ENCODE results near the gene PVRIG.
"Not testable (repeated sequence)": the region's sequence is repeated elsewhere in the genome, so short reads cannot be mapped to it uniquely, and the experiment has no call there.

Gene PVRIG

GRCh38 chr7:100212631-100213286, 7.0 kb upstream of the PVRIG start:
- in situ Hi-C loops (cut with MboI; ENCODE audit: low pct_unique_long_range_greater_than_20kb, low sequenced_read_pairs, unreplicated experiment), result no loop called here
- DNase-seq (ENCODE audit: low spot score), result no peak
- TF ChIP-seq CTCF (IDR thresholded peaks at IDR 0.05; ENCODE audit: extremely low read depth, insufficient read depth, missing control alignments), result no peak

GRCh38 chr7:100213672-100214071, 6.1 kb upstream of the PVRIG start:
- no peak for DNase-seq (ENCODE audit: low spot score)
- no peak for TF ChIP-seq CTCF (IDR thresholded peaks at IDR 0.05; ENCODE audit: extremely low read depth, insufficient read depth, missing control alignments)
- in situ Hi-C loops (cut with MboI; ENCODE audit: low pct_unique_long_range_greater_than_20kb, low sequenced_read_pairs, unreplicated experiment), result no loop called here

- DNase-seq (ENCODE audit: low spot score); in situ Hi-C loops (cut with MboI; ENCODE audit: low pct_unique_long_range_greater_than_20kb, low sequenced_read_pairs, unreplicated experiment): not testable (repeated sequence)
Observed at GRCh38 chr7:100214356-100214755, 5.4 kb upstream of the PVRIG start.

- DNase-seq (ENCODE audit: low spot score), result no peak
- in situ Hi-C loops (cut with MboI; ENCODE audit: low pct_unique_long_range_greater_than_20kb, low sequenced_read_pairs, unreplicated experiment), result no loop called here
- TF ChIP-seq CTCF (IDR thresholded peaks at IDR 0.05; ENCODE audit: extremely low read depth, insufficient read depth, missing control alignments), result no peak
Observed at GRCh38 chr7:100215895-100216294, 3.9 kb upstream of the PVRIG start.

GRCh38 chr7:100217934-100218333, 1.8 kb upstream of the PVRIG start:
- peak; percentile 61 for TF ChIP-seq CTCF (IDR thresholded peaks at IDR 0.05; ENCODE audit: extremely low read depth, insufficient read depth, missing control alignments)
- DNase-seq (ENCODE audit: low spot score); in situ Hi-C loops (cut with MboI; ENCODE audit: low pct_unique_long_range_greater_than_20kb, low sequenced_read_pairs, unreplicated experiment): not testable (repeated sequence)

- no peak for DNase-seq (ENCODE audit: low spot score)
- in situ Hi-C loops (cut with MboI; ENCODE audit: low pct_unique_long_range_greater_than_20kb, low sequenced_read_pairs, unreplicated experiment), result no loop called here
- no peak for TF ChIP-seq CTCF (IDR thresholded peaks at IDR 0.05; ENCODE audit: extremely low read depth, insufficient read depth, missing control alignments)
Observed at GRCh38 chr7:100219271-100219737, 445 bp upstream of the PVRIG start.

GRCh38 chr7:100220586-100221230, 959 bp downstream of the PVRIG start:
- no peak for TF ChIP-seq CTCF (IDR thresholded peaks at IDR 0.05; ENCODE audit: extremely low read depth, insufficient read depth, missing control alignments)
- in situ Hi-C loops (cut with MboI; ENCODE audit: low pct_unique_long_range_greater_than_20kb, low sequenced_read_pairs, unreplicated experiment), result no loop called here
- DNase-seq (ENCODE audit: low spot score), result no peak

All from GM13977 (cell line).